Chondrocyte (in vitro differentiated cells): ENCODE data around the gene HDDC2. TPM values are rescaled to one million over a fixed set of nuclear protein-coding genes. Genes with fewer than 3 reads are reported as not detected.

Source experiments
- DNase-seq: peaks from one replicate; pipeline ENCODE4 v3.0.0; 2021; ENCODE audit warnings: mixed read lengths, low spot score
- H3K27ac Mint-ChIP-seq: one replicate; pipeline ENCODE4 v1.8.0; 2021; ENCODE audit warnings: mild to moderate bottlenecking, moderate library complexity, mixed read lengths; ENCODE audit not compliant: unreplicated experiment
- H3K27me3 Mint-ChIP-seq: 2 replicates; pipeline ENCODE4 v1.8.0; 2021; ENCODE audit warnings: low read depth, mixed read lengths
- H3K36me3 Mint-ChIP-seq: 2 replicates; pipeline ENCODE4 v1.8.0; 2021; ENCODE audit warnings: low read depth, mixed read lengths
- H3K4me1 Mint-ChIP-seq: 2 replicates; pipeline ENCODE4 v1.8.0; 2021; ENCODE audit warnings: low read depth, mild to moderate bottlenecking, mixed read lengths
- H3K4me3 Mint-ChIP-seq: one replicate; pipeline ENCODE4 v1.8.0; 2021; ENCODE audit warnings: mild to moderate bottlenecking, moderate library complexity, mixed read lengths; ENCODE audit not compliant: unreplicated experiment
- H3K9me3 Mint-ChIP-seq: 2 replicates; pipeline ENCODE4 v1.8.0; 2021; ENCODE audit warnings: low read depth, mixed read lengths
- CTCF ChIP-seq: fragments of 200-600 bp; sonication (generic); IDR thresholded peaks from 2 replicates; pipeline ENCODE4 v1.5.0; 2021; ENCODE audit warnings: antibody characterized with exemption, mild to moderate bottlenecking, moderate library complexity
- total RNA-seq: library from RNA; stranded (reverse); gene quantifications from 3 replicates; pipeline ENCODE4 v1.2.1, GENCODE V29; 2021

HDDC2 gene
- total RNA-seq, 1 donor from 2014 or later, result 49.4 TPM

- no peaks in the 10 kb centered on the region for H3K27me3 Mint-ChIP-seq
- H3K4me3 Mint-ChIP-seq, result no peak overlapping the region
- peaks cover 10% of the 10 kb centered on the region for H3K4me1 Mint-ChIP-seq
- no peak overlapping the region for H3K27ac Mint-ChIP-seq
- peaks cover 61% of the 10 kb centered on the region for H3K36me3 Mint-ChIP-seq
- H3K9me3 Mint-ChIP-seq, result peaks cover 8% of the 10 kb centered on the region
- no peak for DNase-seq
- TF ChIP-seq CTCF, result no peak
Measured at GRCh38 chr6:125279961-125280360, 21.8 kb downstream of the HDDC2 start.

- Mint-ChIP-seq H3K27ac (no peak overlapping the region), H3K27me3 (no peaks in the 10 kb centered on the region), H3K9me3 (peaks cover 6% of the 10 kb centered on the region), H3K36me3 (peaks cover 52% of the 10 kb centered on the region), H3K4me1 (peaks cover 10% of the 10 kb centered on the region), H3K4me3 (no peak overlapping the region)
- TF ChIP-seq CTCF, result no peak
- DNase-seq, result no peak
Measured at GRCh38 chr6:125277838-125278237, 23.9 kb downstream of the HDDC2 start.

- no peak overlapping the region for H3K27ac Mint-ChIP-seq
- H3K27me3 Mint-ChIP-seq, result no peaks in the 10 kb centered on the region
- H3K4me3 Mint-ChIP-seq, result no peak overlapping the region
- TF ChIP-seq CTCF, result no peak
- H3K36me3 Mint-ChIP-seq, result peaks cover 47% of the 10 kb centered on the region
- DNase-seq, result no peak
- no peaks in the 10 kb centered on the region for H3K9me3 Mint-ChIP-seq
- peaks cover 10% of the 10 kb centered on the region for H3K4me1 Mint-ChIP-seq
Measured at GRCh38 chr6:125275779-125276178, 26.0 kb downstream of the HDDC2 start.

DNA sequence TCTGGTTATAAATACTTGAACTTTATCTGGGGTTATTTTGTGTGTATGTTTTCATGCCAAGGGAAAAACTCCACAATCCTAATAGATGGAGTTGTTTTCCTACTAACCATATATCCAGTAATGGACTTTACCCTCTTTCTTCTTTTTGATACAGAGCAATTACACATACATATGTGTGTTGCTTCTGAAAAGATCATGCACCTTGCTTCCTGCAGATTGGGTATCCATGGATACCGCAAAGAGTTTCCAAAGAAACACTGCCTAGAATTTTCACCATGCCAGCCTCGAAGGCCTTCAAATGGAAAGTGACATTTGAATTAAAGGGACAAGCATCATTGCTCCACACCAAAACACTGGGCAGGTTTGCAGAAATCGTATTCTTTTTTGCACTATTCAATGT is 26.8 kb downstream of the HDDC2 start:
- no peak for TF ChIP-seq CTCF
- Mint-ChIP-seq H3K4me1 (peaks cover 10% of the 10 kb centered on the region), H3K36me3 (peaks cover 44% of the 10 kb centered on the region)

GRCh38 chr6:125273965-125274364 is 27.8 kb downstream of the HDDC2 start:
- H3K4me1 Mint-ChIP-seq, result peaks cover 7% of the 10 kb centered on the region
- H3K4me3 Mint-ChIP-seq, result no peak overlapping the region
- peaks cover 38% of the 10 kb centered on the region for H3K36me3 Mint-ChIP-seq
- no peak overlapping the region for H3K27ac Mint-ChIP-seq
- TF ChIP-seq CTCF, result no peak
- H3K9me3 Mint-ChIP-seq, result no peaks in the 10 kb centered on the region
- DNase-seq, result no peak
- H3K27me3 Mint-ChIP-seq, result no peaks in the 10 kb centered on the region

More for the DNA sequence above, 26.8 kb downstream of the HDDC2 start:
- Mint-ChIP-seq H3K27me3 (no peaks in the 10 kb centered on the region), H3K4me3 (no peak overlapping the region), H3K9me3 (no peaks in the 10 kb centered on the region), H3K27ac (no peak overlapping the region)
- DNase-seq, result no peak
